Mesothelial cell of epicardium (in vitro differentiated cells): ENCODE results near the gene CNTFR. TPM values are rescaled to one million over a fixed set of nuclear protein-coding genes. Genes with fewer than 3 reads are reported as not detected.

Experiments used
- DNase-seq, 2 experiments: peaks; one replicate each; pipeline ENCODE4 v3.0.0; 2021; ENCODE audit warnings: low spot score in 2 of 2; ENCODE audit not compliant: unreplicated experiment in 2 of 2
- H3K27ac Mint-ChIP-seq: 2 replicates; pipeline ENCODE4 v1.8.0; 2021; ENCODE audit warnings: mixed read lengths
- H3K27me3 Mint-ChIP-seq: 2 replicates; pipeline ENCODE4 v1.8.0; 2021; ENCODE audit warnings: low read depth, mixed read lengths
- H3K36me3 Mint-ChIP-seq: 2 replicates; pipeline ENCODE4 v1.8.0; 2021; ENCODE audit warnings: mixed read lengths
- H3K4me1 Mint-ChIP-seq: 2 replicates; pipeline ENCODE4 v1.8.0; 2021; ENCODE audit warnings: mixed read lengths
- H3K4me3 Mint-ChIP-seq: 2 replicates; pipeline ENCODE4 v1.8.0; 2021; ENCODE audit warnings: mild to moderate bottlenecking, moderate library complexity, mixed read lengths
- H3K9me3 Mint-ChIP-seq: 2 replicates; pipeline ENCODE4 v1.8.0; 2021; ENCODE audit warnings: mixed read lengths
- CTCF ChIP-seq: fragments of 200-600 bp; sonication (generic); IDR thresholded peaks from one replicate; pipeline ENCODE4 v1.5.0; 2021; ENCODE audit warnings: antibody characterized with exemption; ENCODE audit not compliant: unreplicated experiment
- total RNA-seq: library from RNA; stranded (reverse); gene quantifications from 3 replicates; pipeline ENCODE4 v1.2.1, GENCODE V29; 2021

The CNTFR gene
- total RNA-seq, 1 donor from 2014 or later, result 28.9 TPM

GRCh38 chr9:34558919-34559623 is 30.5 kb downstream of the CNTFR start:
- no peak for DNase-seq
- Mint-ChIP-seq H3K27ac (no peak overlapping the region), H3K9me3 (peaks cover 3% of the 10 kb centered on the region), H3K27me3 (peaks cover 16% of the 10 kb centered on the region), H3K4me1 (peaks cover 50% of the 10 kb centered on the region), H3K4me3 (no peak overlapping the region), H3K36me3 (peaks cover 4% of the 10 kb centered on the region)
- no peak for TF ChIP-seq CTCF

GRCh38 chr9:34558364-34558763 is 31.2 kb downstream of the CNTFR start:
- no peak for DNase-seq
- H3K4me1 Mint-ChIP-seq, result peaks cover 54% of the 10 kb centered on the region
- peaks cover 11% of the 10 kb centered on the region for H3K27me3 Mint-ChIP-seq
- H3K27ac Mint-ChIP-seq, result no peak overlapping the region
- peaks cover 3% of the 10 kb centered on the region for H3K9me3 Mint-ChIP-seq
- no peak for TF ChIP-seq CTCF
- H3K4me3 Mint-ChIP-seq, result no peak overlapping the region
- H3K36me3 Mint-ChIP-seq, result peaks cover 4% of the 10 kb centered on the region

- DNase-seq, result no peak
- Mint-ChIP-seq H3K36me3 (peaks cover under 1% of the 10 kb centered on the region), H3K9me3 (peaks cover under 1% of the 10 kb centered on the region), H3K4me3 (no peak overlapping the region), H3K27me3 (peaks cover 6% of the 10 kb centered on the region), H3K27ac (no peak overlapping the region), H3K4me1 (peaks cover 54% of the 10 kb centered on the region)
- TF ChIP-seq CTCF, result no peak
Observed at GRCh38 chr9:34557426-34558321, 31.9 kb downstream of the CNTFR start.

- peaks cover 54% of the 10 kb centered on the region for H3K4me1 Mint-ChIP-seq
- H3K27me3 Mint-ChIP-seq, result peaks cover 8% of the 10 kb centered on the region
- no peak overlapping the region for H3K4me3 Mint-ChIP-seq
- no peaks in the 10 kb centered on the region for H3K9me3 Mint-ChIP-seq
- no peak for DNase-seq
- H3K27ac Mint-ChIP-seq, result no peak overlapping the region
- no peaks in the 10 kb centered on the region for H3K36me3 Mint-ChIP-seq
- no peak for TF ChIP-seq CTCF
Observed at GRCh38 chr9:34556949-34557348, 32.6 kb downstream of the CNTFR start.

- peaks cover 50% of the 10 kb centered on the region for H3K4me1 Mint-ChIP-seq
- no peak for DNase-seq
- H3K4me3 Mint-ChIP-seq, result no peak overlapping the region
Observed at GRCh38 chr9:34555936-34556525, 33.5 kb downstream of the CNTFR start.

More at GRCh38 chr9:34555936-34556525, 33.5 kb downstream of the CNTFR start:
- TF ChIP-seq CTCF, result no peak
- no peak overlapping the region for H3K27ac Mint-ChIP-seq
- peaks cover 8% of the 10 kb centered on the region for H3K27me3 Mint-ChIP-seq
- H3K9me3 Mint-ChIP-seq, result no peaks in the 10 kb centered on the region
- H3K36me3 Mint-ChIP-seq, result no peaks in the 10 kb centered on the region
